Subcutaneous adipose tissue (tissue), 4 donors: ENCODE measurements around the gene PNRC1. TPM values are rescaled to one million over a fixed set of nuclear protein-coding genes. Genes with fewer than 3 reads are reported as not detected.

Experiments used
- CTCF ChIP-seq: fragments of 450-650 bp; IDR thresholded peaks from one replicate; pipeline ENCODE4 v1.5.1; 2016; ENCODE audit warnings: low read depth, mild to moderate bottlenecking, control low read depth, antibody characterized with exemption, moderate library complexity
- total RNA-seq, 4 donors: library from RNA; depleted of rRNA; stranded (reverse); fragments of >200 nt; gene quantifications; one replicate each; pipeline ENCODE4 v1.1.0, GENCODE V29; 2016

PNRC1 gene
- total RNA-seq, 4 donors from 2014 or later = 228 to 324 (median 262) TPM

- no peak for TF ChIP-seq CTCF
Measured at GRCh38 chr6:89117211-89118108, 36.9 kb downstream of the PNRC1 start, which contains the start of gene SRSF12. SRSF12 (minus strand) TSS chr6:89118071; CDS start chr6:89117887, 184 bp downstream.

- no peak for TF ChIP-seq CTCF
Measured at GRCh38 chr6:89118931-89119330, 38.4 kb downstream of the PNRC1 start.

GRCh38 chr6:89120371-89120770, 39.8 kb downstream of the PNRC1 start:
- TF ChIP-seq CTCF = no peak

DNA sequence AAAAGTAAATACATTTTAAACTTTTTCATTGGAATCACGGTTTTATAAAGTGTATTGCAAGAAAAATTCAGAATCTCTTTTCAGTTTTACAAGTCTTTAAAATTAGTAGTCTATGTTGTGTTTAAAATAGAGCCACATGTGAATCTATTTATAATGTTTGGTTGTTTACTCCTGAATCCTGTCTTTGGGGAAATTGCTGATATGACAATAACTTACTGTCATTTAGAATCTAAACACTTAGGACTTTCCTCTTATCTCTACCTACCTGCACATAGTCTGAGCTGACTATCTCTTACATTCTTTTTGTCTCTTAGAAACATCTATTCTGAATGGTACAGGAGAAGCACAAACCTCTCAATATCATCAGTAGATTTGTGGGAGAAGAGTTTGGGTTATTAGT, 41.4 kb downstream of the PNRC1 start:
- no peak for TF ChIP-seq CTCF

DNA sequence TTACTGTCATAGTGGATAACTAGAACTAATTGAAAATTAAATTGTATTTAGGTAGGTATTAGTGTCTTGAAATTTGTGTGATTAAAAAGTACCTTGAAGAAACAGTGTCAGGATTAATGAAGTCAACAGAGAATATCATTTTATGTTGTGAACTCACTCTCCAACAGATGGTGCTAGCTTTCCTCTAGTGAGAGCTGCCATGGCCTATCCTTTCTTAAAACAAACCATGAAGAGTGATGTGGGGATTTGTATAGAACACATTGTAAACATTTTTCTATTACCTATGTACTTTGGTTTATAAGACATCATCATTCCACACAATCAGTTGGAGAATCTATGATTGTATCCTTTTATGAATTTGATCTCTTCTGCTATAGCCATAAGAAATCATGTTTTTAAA, 42.1 kb downstream of the PNRC1 start:
- TF ChIP-seq CTCF = no peak

DNA sequence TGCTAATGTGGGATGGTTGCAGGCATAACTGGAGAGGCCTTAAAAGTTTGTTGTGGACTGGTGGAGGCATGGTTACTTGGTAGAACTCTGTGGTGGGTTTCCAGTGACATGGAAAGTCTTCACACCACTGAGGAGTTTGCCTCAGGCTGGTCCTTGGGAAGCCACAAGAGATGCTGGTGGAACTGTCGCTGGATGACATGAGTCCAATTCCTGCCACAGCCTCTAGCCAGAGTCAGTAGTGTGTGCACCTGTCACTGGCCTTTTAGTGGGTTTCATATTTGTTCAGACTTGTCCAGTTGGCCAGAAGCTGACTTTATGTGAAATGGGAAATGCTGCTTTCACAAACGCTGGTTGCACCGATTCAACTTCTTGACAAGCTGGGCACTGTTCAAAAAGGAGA, 51.0 kb downstream of the PNRC1 start:
- no peak for TF ChIP-seq CTCF

GRCh38 chr6:89132057-89132456, 51.5 kb downstream of the PNRC1 start:
- TF ChIP-seq CTCF = no peak
